Spinal cord (tissue), 10 donors: ENCODE data around the gene GPBP1L1. TPM values are rescaled to one million over a fixed set of nuclear protein-coding genes. Genes with fewer than 3 reads are reported as not detected.
A peak's percentile ranks its signal among the peaks of the same experiment; 100 is the strongest.
"Not testable (repeated sequence)": the region's sequence is repeated elsewhere in the genome, so short reads cannot be mapped to it uniquely, and the experiment has no call there.

Experiments
- DNase-seq, 6 donors: peaks; one replicate each; pipeline versions ENCODE4 v3.0.0 to v3.0.0-alpha.2; 2013 to 2015; ENCODE audit warnings: low spot score in 6 of 6, low read depth in 4 of 6
- H3K27ac ChIP-seq: one replicate; pipeline ENCODE4 v1.5.1; 2013; ENCODE audit warnings: low read depth, low read length, control low read depth
- H3K27me3 ChIP-seq: one replicate; pipeline ENCODE4 v1.6.1; 2013; ENCODE audit warnings: low read length; ENCODE audit not compliant: control insufficient read depth, insufficient read depth
- H3K36me3 ChIP-seq: one replicate; pipeline ENCODE4 v1.6.1; 2013; ENCODE audit warnings: low read length; ENCODE audit not compliant: control insufficient read depth, insufficient read depth
- H3K4me1 ChIP-seq: one replicate; pipeline ENCODE4 v1.6.1; 2013; ENCODE audit warnings: low read length; ENCODE audit not compliant: control insufficient read depth, insufficient read depth
- H3K4me3 ChIP-seq: one replicate; pipeline ENCODE4 v1.5.1; 2013; ENCODE audit warnings: low read depth, low read length, control low read depth
- H3K9me3 ChIP-seq: one replicate; pipeline ENCODE4 v1.6.1; 2013; ENCODE audit warnings: low read length; ENCODE audit not compliant: control insufficient read depth, insufficient read depth
- WGBS: methylation state at CpG from one replicate; pipeline ENCODE4 v1.1.5; 2013; ENCODE audit warnings: missing lambda C conversion rate; ENCODE audit not compliant: insufficient coverage; 5-methylcytosine and 5-hydroxymethylcytosine counted together
- polyA plus RNA-seq, 2 donors: library from polyadenylated mRNA; unstranded; fragments of 120-200 nt; gene quantifications; one replicate each; pipeline ENCODE4 v1.2.1, GENCODE V29; 2013; ENCODE audit not compliant: insufficient read length in 2 of 2
- total RNA-seq, 2 donors: library from RNA; depleted of rRNA in 1 of 2; stranded (reverse); fragments of 120-200 nt in 1 of 2; fragments of >200 nt in 1 of 2; gene quantifications; one replicate each; pipeline versions ENCODE4 v1.2.3 to v1.2.4, GENCODE V29; 2013 to 2014
- donor health status: healthy.

Gene GPBP1L1
- total and polyA plus RNA-seq, 4 donors = 51.0 to 87.0 (median 69.8) TPM

DNA sequence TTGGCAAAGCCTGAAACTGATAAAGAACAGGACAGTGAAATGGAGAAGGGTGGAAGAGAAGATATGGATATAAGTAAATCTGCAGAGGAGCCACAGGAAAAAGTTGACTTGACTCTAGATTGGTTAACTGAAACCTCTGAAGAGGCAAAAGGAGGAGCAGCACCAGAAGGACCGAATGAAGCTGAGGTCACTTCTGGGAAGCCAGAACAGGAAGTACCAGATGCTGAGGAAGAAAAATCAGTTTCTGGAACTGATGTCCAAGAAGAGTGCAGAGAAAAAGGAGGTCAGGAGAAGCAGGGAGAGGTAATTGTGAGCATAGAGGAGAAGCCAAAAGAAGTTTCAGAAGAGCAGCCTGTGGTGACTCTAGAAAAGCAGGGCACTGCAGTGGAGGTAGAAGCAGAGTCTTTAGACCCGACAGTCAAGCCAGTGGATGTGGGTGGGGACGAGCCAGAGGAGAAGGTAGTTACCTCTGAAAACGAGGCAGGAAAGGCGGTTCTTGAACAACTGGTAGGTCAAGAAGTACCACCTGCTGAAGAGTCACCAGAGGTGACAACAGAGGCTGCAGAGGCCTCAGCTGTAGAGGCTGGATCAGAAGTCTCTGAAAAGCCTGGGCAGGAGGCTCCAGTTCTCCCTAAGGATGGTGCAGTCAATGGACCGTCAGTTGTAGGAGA is 78.8 kb downstream of the GPBP1L1 start:
- Histone ChIP-seq H3K4me1 (no peaks in the 10 kb centered on the region), H3K27ac (no peak overlapping the region), H3K27me3 (no peaks in the 10 kb centered on the region), H3K9me3 (no peaks in the 10 kb centered on the region), H3K36me3 (peaks cover 14% of the 10 kb centered on the region), H3K4me3 (no peak overlapping the region)
- WGBS = 78% methylated on average over 5 of the region's 6 CpGs
- DNase-seq = no peak

- no CpG with 5 or more reads among the region's 2 CpGs for WGBS
- Histone ChIP-seq H3K9me3 (no peaks in the 10 kb centered on the region), H3K36me3 (peaks cover 9% of the 10 kb centered on the region), H3K27me3 (no peaks in the 10 kb centered on the region), H3K4me1 (no peaks in the 10 kb centered on the region), H3K27ac (no peak overlapping the region), H3K4me3 (no peak overlapping the region)
- no peak for DNase-seq
These were observed 82.1 kb downstream of the GPBP1L1 start for GRCh38 chr1:45604239-45604638.

- H3K4me3 ChIP-seq, H3K4me1 ChIP-seq, H3K9me3 ChIP-seq, H3K27ac ChIP-seq, H3K27me3 ChIP-seq, DNase-seq: not testable (repeated sequence)
- WGBS = 98% methylated on average over 6 of the region's 8 CpGs
- H3K36me3 ChIP-seq = peaks cover 28% of the 10 kb centered on the region
These were observed 89.6 kb downstream of the GPBP1L1 start for GRCh38 chr1:45596765-45597164.

- Histone ChIP-seq H3K36me3 (peaks cover 34% of the 10 kb centered on the region), H3K9me3 (no peaks in the 10 kb centered on the region)
- WGBS = 100% methylated on average over 4 of the region's 4 CpGs
These were observed 91.9 kb downstream of the GPBP1L1 start for GRCh38 chr1:45594412-45594811.

GRCh38 chr1:45589861-45590260 is 96.5 kb downstream of the GPBP1L1 start:
- Histone ChIP-seq H3K27ac (no peak overlapping the region), H3K4me3 (no peak overlapping the region), H3K9me3 (no peaks in the 10 kb centered on the region), H3K36me3 (peaks cover 33% of the 10 kb centered on the region), H3K27me3 (no peaks in the 10 kb centered on the region), H3K4me1 (peaks cover 13% of the 10 kb centered on the region)
- no peak for DNase-seq
- no CpG with 5 or more reads among the region's 1 CpG for WGBS

More at GRCh38 chr1:45594412-45594811, 91.9 kb downstream of the GPBP1L1 start:
- Histone ChIP-seq H3K27me3 (no peaks in the 10 kb centered on the region), H3K4me1 (no peaks in the 10 kb centered on the region), H3K4me3 (no peak overlapping the region), H3K27ac (no peak overlapping the region)
- no peak for DNase-seq

- Histone ChIP-seq H3K36me3 (peaks cover 8% of the 10 kb centered on the region), H3K27ac (no peak overlapping the region), H3K4me1 (peaks cover 20% of the 10 kb centered on the region), H3K9me3 (no peaks in the 10 kb centered on the region), H3K27me3 (no peaks in the 10 kb centered on the region), H3K4me3 (no peak overlapping the region)
- no CpG with 5 or more reads among the region's 4 CpGs for WGBS
- no peak for DNase-seq
These were observed 99.6 kb downstream of the GPBP1L1 start for GRCh38 chr1:45586769-45587168.

- peak overlapping the region; percentile 33 for H3K27ac ChIP-seq
- H3K4me3 ChIP-seq = peak overlapping the region; percentile 99
- H3K27me3 ChIP-seq = no peaks in the 10 kb centered on the region
- peaks cover 2% of the 10 kb centered on the region for H3K36me3 ChIP-seq
- WGBS = 19% methylated on average over 5 of the region's 7 CpGs
- peaks cover 20% of the 10 kb centered on the region for H3K4me1 ChIP-seq
- no peaks in the 10 kb centered on the region for H3K9me3 ChIP-seq
- DNase-seq = no peak
These were observed 100.7 kb downstream of the GPBP1L1 start for GRCh38 chr1:45585496-45586075.

- Histone ChIP-seq H3K36me3 (peaks cover 2% of the 10 kb centered on the region), H3K27me3 (no peaks in the 10 kb centered on the region), H3K4me1 (peaks cover 20% of the 10 kb centered on the region), H3K4me3 (peak overlapping the region; percentile 99), H3K9me3 (no peaks in the 10 kb centered on the region), H3K27ac (peak overlapping the region; percentile 99)
- WGBS = 0% methylated on average over 2 of the region's 5 CpGs
- no peak for DNase-seq
These were observed 101.3 kb downstream of the GPBP1L1 start for GRCh38 chr1:45585110-45585426.

GRCh38 chr1:45584351-45585109 is 101.8 kb downstream of the GPBP1L1 start:
- H3K27me3 ChIP-seq = no peaks in the 10 kb centered on the region

More at GRCh38 chr1:45584351-45585109, 101.8 kb downstream of the GPBP1L1 start:
- WGBS = 0% methylated on average over 59 of the region's 59 CpGs
- peaks cover 2% of the 10 kb centered on the region for H3K36me3 ChIP-seq
- H3K4me1 ChIP-seq = peaks cover 20% of the 10 kb centered on the region
- peak; percentile 76 to 97 (median 90) for DNase-seq
- no peaks in the 10 kb centered on the region for H3K9me3 ChIP-seq
- H3K4me3 ChIP-seq = peak overlapping the region; percentile 99
- peak overlapping the region; percentile 99 for H3K27ac ChIP-seq
